HEK293 (cell line): ENCODE results near the gene ADGRL1.
"Not testable (repeated sequence)": the region's sequence is repeated elsewhere in the genome, so short reads cannot be mapped to it uniquely, and the experiment has no call there.

Source experiments
- PATZ1 ChIP-seq: fragments of 450-650 bp; formaldehyde crosslinking; IDR thresholded peaks from 2 replicates; pipeline ENCODE4 v1.5.1; 2016; ENCODE audit warnings: missing biosample characterization, missing genetic modification characterization
- ZBTB17 ChIP-seq: fragments of 450-650 bp; formaldehyde crosslinking; IDR thresholded peaks from 2 replicates; pipeline ENCODE4 v1.5.1; 2016; ENCODE audit warnings: missing biosample characterization, missing genetic modification characterization
- ZNF561 ChIP-seq: fragments of 450-650 bp; IDR thresholded peaks from 2 replicates; pipeline ENCODE4 v1.5.1; 2018; ENCODE audit warnings: missing biosample characterization, missing genetic modification characterization, borderline replicate concordance
- ZNF660 ChIP-seq: fragments of 450-650 bp; IDR thresholded peaks from 2 replicates; pipeline ENCODE4 v1.5.1; 2018; ENCODE audit warnings: missing biosample characterization, mild to moderate bottlenecking, missing genetic modification characterization
- ZNF747 ChIP-seq: fragments of 450-650 bp; formaldehyde crosslinking; IDR thresholded peaks from 2 replicates; pipeline ENCODE4 v1.5.1; 2016; ENCODE audit warnings: missing biosample characterization, missing genetic modification characterization
- TF ChIP-seq, protein P1 (sequence below): fragments of 450-650 bp; formaldehyde crosslinking; IDR thresholded peaks from 2 replicates; pipeline ENCODE4 v1.5.1; 2016; ENCODE audit warnings: missing biosample characterization, missing genetic modification characterization

DNA sequence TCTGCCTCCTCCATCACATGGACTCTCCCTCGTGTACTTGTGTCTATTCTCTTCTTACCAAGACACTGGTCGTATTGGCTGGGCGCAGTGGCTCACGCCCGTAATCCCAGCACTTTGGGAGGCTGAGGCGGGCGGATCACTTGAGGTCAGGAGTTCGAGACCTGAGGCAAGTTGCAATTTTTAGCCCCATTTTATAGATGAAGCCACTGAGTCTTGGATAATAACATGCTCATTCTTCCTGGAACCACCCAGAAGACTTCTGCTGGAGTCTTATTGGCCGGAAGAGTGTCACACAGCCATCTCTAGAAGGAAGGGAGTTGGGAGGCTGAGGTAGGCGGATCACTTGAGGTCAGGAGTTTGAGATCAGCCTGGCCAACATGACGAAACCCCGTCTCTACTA is 37.7 kb upstream of the ADGRL1 start:
- not testable (repeated sequence) for TF ChIP-seq ZNF747, PATZ1, ZNF660, ZBTB17, ZNF561 (tag by site-specific recombination)
- TF ChIP-seq, protein P1, sequence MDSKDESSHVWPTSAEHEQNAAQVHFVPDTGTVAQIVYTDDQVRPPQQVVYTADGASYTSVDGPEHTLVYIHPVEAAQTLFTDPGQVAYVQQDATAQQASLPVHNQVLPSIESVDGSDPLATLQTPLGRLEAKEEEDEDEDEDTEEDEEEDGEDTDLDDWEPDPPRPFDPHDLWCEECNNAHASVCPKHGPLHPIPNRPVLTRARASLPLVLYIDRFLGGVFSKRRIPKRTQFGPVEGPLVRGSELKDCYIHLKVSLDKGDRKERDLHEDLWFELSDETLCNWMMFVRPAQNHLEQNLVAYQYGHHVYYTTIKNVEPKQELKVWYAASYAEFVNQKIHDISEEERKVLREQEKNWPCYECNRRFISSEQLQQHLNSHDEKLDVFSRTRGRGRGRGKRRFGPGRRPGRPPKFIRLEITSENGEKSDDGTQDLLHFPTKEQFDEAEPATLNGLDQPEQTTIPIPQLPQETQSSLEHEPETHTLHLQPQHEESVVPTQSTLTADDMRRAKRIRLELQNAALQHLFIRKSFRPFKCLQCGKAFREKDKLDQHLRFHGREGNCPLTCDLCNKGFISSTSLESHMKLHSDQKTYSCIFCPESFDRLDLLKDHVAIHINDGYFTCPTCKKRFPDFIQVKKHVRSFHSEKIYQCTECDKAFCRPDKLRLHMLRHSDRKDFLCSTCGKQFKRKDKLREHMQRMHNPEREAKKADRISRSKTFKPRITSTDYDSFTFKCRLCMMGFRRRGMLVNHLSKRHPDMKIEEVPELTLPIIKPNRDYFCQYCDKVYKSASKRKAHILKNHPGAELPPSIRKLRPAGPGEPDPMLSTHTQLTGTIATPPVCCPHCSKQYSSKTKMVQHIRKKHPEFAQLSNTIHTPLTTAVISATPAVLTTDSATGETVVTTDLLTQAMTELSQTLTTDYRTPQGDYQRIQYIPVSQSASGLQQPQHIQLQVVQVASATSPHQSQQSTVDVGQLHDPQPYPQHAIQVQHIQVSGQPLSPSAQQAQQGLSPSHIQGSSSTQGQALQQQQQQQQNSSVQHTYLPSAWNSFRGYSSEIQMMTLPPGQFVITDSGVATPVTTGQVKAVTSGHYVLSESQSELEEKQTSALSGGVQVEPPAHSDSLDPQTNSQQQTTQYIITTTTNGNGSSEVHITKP (tag by site-specific recombination), result not testable (repeated sequence)
